IPS-18a (cell line): ENCODE data around the gene PLCH2.

Experiments
- H3K27ac ChIP-seq: one replicate; pipeline ENCODE4 v1.5.1; 2013; ENCODE audit warnings: low read length
- H3K27me3 ChIP-seq: one replicate; pipeline ENCODE4 v1.6.1; 2013; ENCODE audit warnings: mild to moderate bottlenecking, low read length; ENCODE audit not compliant: control insufficient read depth, insufficient read depth
- H3K36me3 ChIP-seq: one replicate; pipeline ENCODE4 v1.6.1; 2013; ENCODE audit warnings: low read depth, low read length; ENCODE audit not compliant: control insufficient read depth
- H3K4me1 ChIP-seq: one replicate; pipeline ENCODE4 v1.6.1; 2013; ENCODE audit warnings: low read depth, low read length; ENCODE audit not compliant: control insufficient read depth
- H3K4me3 ChIP-seq: one replicate; pipeline ENCODE4 v1.5.1; 2013; ENCODE audit warnings: low read length
- H3K9ac ChIP-seq: one replicate; pipeline ENCODE4 v1.6.1; 2013; ENCODE audit warnings: mild to moderate bottlenecking, low read length, moderate library complexity
- H3K9me3 ChIP-seq: one replicate; pipeline ENCODE4 v1.6.1; 2013; ENCODE audit warnings: low read depth, low read length; ENCODE audit not compliant: control insufficient read depth

The PLCH2 gene

GRCh38 chr1:2509589-2509988, 33.5 kb downstream of the PLCH2 start:
- peaks cover 40% of the 10 kb centered on the region for H3K36me3 ChIP-seq
- no peak overlapping the region for H3K9ac ChIP-seq
- no peak overlapping the region for H3K4me3 ChIP-seq
- no peaks in the 10 kb centered on the region for H3K4me1 ChIP-seq
- H3K9me3 ChIP-seq = no peaks in the 10 kb centered on the region
- no peak overlapping the region for H3K27ac ChIP-seq
- H3K27me3 ChIP-seq = no peaks in the 10 kb centered on the region

- H3K36me3 ChIP-seq = peaks cover 44% of the 10 kb centered on the region
- no peak overlapping the region for H3K4me3 ChIP-seq
- no peaks in the 10 kb centered on the region for H3K4me1 ChIP-seq
- no peak overlapping the region for H3K9ac ChIP-seq
- H3K27me3 ChIP-seq = no peaks in the 10 kb centered on the region
- no peak overlapping the region for H3K27ac ChIP-seq
- no peaks in the 10 kb centered on the region for H3K9me3 ChIP-seq
Measured at GRCh38 chr1:2510366-2511155, 34.5 kb downstream of the PLCH2 start.

- no peak overlapping the region for H3K9ac ChIP-seq
- no peak overlapping the region for H3K27ac ChIP-seq
- no peak overlapping the region for H3K4me3 ChIP-seq
- no peaks in the 10 kb centered on the region for H3K9me3 ChIP-seq
- no peaks in the 10 kb centered on the region for H3K27me3 ChIP-seq
- peaks cover 58% of the 10 kb centered on the region for H3K36me3 ChIP-seq
- H3K4me1 ChIP-seq = no peaks in the 10 kb centered on the region
Measured at GRCh38 chr1:2512862-2513421, 36.9 kb downstream of the PLCH2 start.

GRCh38 chr1:2513939-2514652, 38.0 kb downstream of the PLCH2 start:
- peaks cover 65% of the 10 kb centered on the region for H3K36me3 ChIP-seq

GRCh38 chr1:2514863-2515762, 39.0 kb downstream of the PLCH2 start:
- H3K4me3 ChIP-seq = no peak overlapping the region
- peaks cover 64% of the 10 kb centered on the region for H3K36me3 ChIP-seq
- no peaks in the 10 kb centered on the region for H3K9me3 ChIP-seq
- no peaks in the 10 kb centered on the region for H3K27me3 ChIP-seq
- H3K27ac ChIP-seq = no peak overlapping the region
- H3K4me1 ChIP-seq = no peaks in the 10 kb centered on the region
- no peak overlapping the region for H3K9ac ChIP-seq

More at GRCh38 chr1:2513939-2514652, 38.0 kb downstream of the PLCH2 start:
- Histone ChIP-seq H3K4me1 (no peaks in the 10 kb centered on the region), H3K9ac (no peak overlapping the region), H3K4me3 (no peak overlapping the region), H3K9me3 (no peaks in the 10 kb centered on the region), H3K27ac (no peak overlapping the region), H3K27me3 (no peaks in the 10 kb centered on the region)

GRCh38 chr1:2515763-2516080, 39.6 kb downstream of the PLCH2 start:
- Histone ChIP-seq H3K27ac (no peak overlapping the region), H3K4me1 (no peaks in the 10 kb centered on the region), H3K27me3 (no peaks in the 10 kb centered on the region), H3K4me3 (no peak overlapping the region), H3K9me3 (no peaks in the 10 kb centered on the region), H3K9ac (no peak overlapping the region), H3K36me3 (peaks cover 62% of the 10 kb centered on the region)

GRCh38 chr1:2516124-2516523, 40.0 kb downstream of the PLCH2 start:
- Histone ChIP-seq H3K36me3 (peaks cover 62% of the 10 kb centered on the region), H3K4me3 (no peak overlapping the region), H3K27me3 (no peaks in the 10 kb centered on the region), H3K9me3 (no peaks in the 10 kb centered on the region), H3K27ac (no peak overlapping the region), H3K9ac (no peak overlapping the region), H3K4me1 (no peaks in the 10 kb centered on the region)

- H3K9me3 ChIP-seq = no peaks in the 10 kb centered on the region
- H3K4me1 ChIP-seq = no peaks in the 10 kb centered on the region
- peaks cover 59% of the 10 kb centered on the region for H3K36me3 ChIP-seq
- no peak overlapping the region for H3K27ac ChIP-seq
- no peak overlapping the region for H3K4me3 ChIP-seq
- no peak overlapping the region for H3K9ac ChIP-seq
- no peaks in the 10 kb centered on the region for H3K27me3 ChIP-seq
Measured at GRCh38 chr1:2516946-2517345, 40.9 kb downstream of the PLCH2 start.

GRCh38 chr1:2517966-2518365, 41.9 kb downstream of the PLCH2 start:
- Histone ChIP-seq H3K36me3 (peaks cover 59% of the 10 kb centered on the region), H3K9me3 (no peaks in the 10 kb centered on the region), H3K4me3 (no peak overlapping the region), H3K4me1 (no peaks in the 10 kb centered on the region), H3K9ac (no peak overlapping the region), H3K27me3 (no peaks in the 10 kb centered on the region), H3K27ac (no peak overlapping the region)

- Histone ChIP-seq H3K27me3 (no peaks in the 10 kb centered on the region), H3K4me3 (no peak overlapping the region), H3K27ac (no peak overlapping the region), H3K36me3 (peaks cover 56% of the 10 kb centered on the region), H3K4me1 (no peaks in the 10 kb centered on the region), H3K9me3 (no peaks in the 10 kb centered on the region), H3K9ac (no peak overlapping the region)
Measured at GRCh38 chr1:2518528-2518927, 42.4 kb downstream of the PLCH2 start.

GRCh38 chr1:2519029-2519685, 43.1 kb downstream of the PLCH2 start:
- Histone ChIP-seq H3K36me3 (peaks cover 50% of the 10 kb centered on the region), H3K9me3 (no peaks in the 10 kb centered on the region), H3K4me1 (no peaks in the 10 kb centered on the region), H3K9ac (no peak overlapping the region), H3K27ac (no peak overlapping the region), H3K4me3 (no peak overlapping the region), H3K27me3 (no peaks in the 10 kb centered on the region)
